ENCODE results near the gene CDH4. TPM values are rescaled to one million over a fixed set of nuclear protein-coding genes. Genes with fewer than 3 reads are reported as not detected.

CDH4 gene
- total and polyA plus RNA-seq, 2 donors (not counting 3 experiments of a cell fraction or from before 2014, with no cell fraction given): 0.17 to 0.51 TPM

GRCh38 chr20:61915101-61915500 lies 663.0 kb downstream of the CDH4 start:
- H3K27me3 ChIP-seq (ENCODE audit: control insufficient read depth in 2 of 2, insufficient read depth in 2 of 2, low read length in 2 of 2): no peaks in the 10 kb centered on the region
- no peak overlapping the region for H3K9ac ChIP-seq (replicated peaks; ENCODE audit: extremely low read depth, insufficient read depth, low read length)
- no peaks in the 10 kb centered on the region for H3K36me3 ChIP-seq (ENCODE audit: control insufficient read depth in 2 of 2, extremely low read depth in 1 of 2, insufficient read depth in 2 of 2, low read length in 2 of 2)
- no peak for TF ChIP-seq FOS (IDR thresholded peaks at IDR 0.05; ENCODE audit: borderline replicate concordance, insufficient read depth, low read length)
- TF ChIP-seq MAX (IDR thresholded peaks at IDR 0.05; ENCODE audit: insufficient read depth, insufficient read length): no peak
- TF ChIP-seq POLR2AphosphoS5 (IDR thresholded peaks at IDR 0.05; ENCODE audit: insufficient read depth, low read depth, low read length): no peak
- no peak for TF ChIP-seq POLR2A (IDR thresholded peaks at IDR 0.05; ENCODE audit: low read depth, low read length)
- no peak for TF ChIP-seq GATA2 (IDR thresholded peaks at IDR 0.05; ENCODE audit: insufficient read depth, insufficient read length, low read depth, low read length)
- no peak for TF ChIP-seq CTCF (IDR thresholded peaks at IDR 0.05; ENCODE audit: extremely low read depth in 1 of 2, insufficient read depth in 1 of 2, low read depth in 1 of 2, low read length in 2 of 2)
- no peak for TF ChIP-seq MYC (IDR thresholded peaks at IDR 0.05; ENCODE audit: low read depth, low read length)
- no peak for TF ChIP-seq EZH2 (IDR thresholded peaks at IDR 0.05; ENCODE audit: borderline replicate concordance, low read depth, low read length, severe bottlenecking)
- TF ChIP-seq JUN (IDR thresholded peaks at IDR 0.05; ENCODE audit: borderline replicate concordance, insufficient read depth, insufficient read length, low read depth): no peak
- DNase-seq (ENCODE audit: low read depth, low spot score) (no peak), FAIRE-seq (no peak)
- POLR2A ChIA-PET: no interaction called here
- dilution Hi-C loops (cut with MboI; ENCODE audit: extremely low pct_ligation_motif_present, low sequenced_read_pairs) (no loop called here), intact Hi-C loops (cut with micrococcal nuclease) (no loop called here)
- no peaks in the 10 kb centered on the region for H3K9me1 ChIP-seq (replicated peaks; ENCODE audit: control insufficient read depth, extremely low read depth, insufficient read depth, low read length)
- H2AFZ ChIP-seq (ENCODE audit: low read depth, low read length): no peak overlapping the region
- H3K4me2 ChIP-seq (ENCODE audit: insufficient read depth, low read length): no peak overlapping the region
- H3K4me3 ChIP-seq (replicated peaks in 1 of 3; ENCODE audit: insufficient read depth in 1 of 3, low read depth in 1 of 3, low read length in 3 of 3): no peak overlapping the region
- BruUV-seq (replicated peaks): no TSS peak
- no peaks in the 10 kb centered on the region for H3K4me1 ChIP-seq (ENCODE audit: control insufficient read depth, extremely low read depth, insufficient read depth, low read length)
- H4K20me1 ChIP-seq (replicated peaks; ENCODE audit: control insufficient read depth, extremely low read depth, insufficient read depth, low read length): no peaks in the 10 kb centered on the region
- no peaks in the 10 kb centered on the region for H3K9me3 ChIP-seq (replicated peaks; ENCODE audit: control insufficient read depth, insufficient read depth, low read length)
- no peak overlapping the region for H3K27ac ChIP-seq (ENCODE audit: insufficient read depth, low read depth, low read length)
- H3K79me2 ChIP-seq (ENCODE audit: control insufficient read depth, insufficient read depth, low read length): no peaks in the 10 kb centered on the region
- CTCF ChIA-PET: no interaction called here

All from endothelial cell of umbilical vein (primary cell).